ENCODE results near the gene FSTL4. TPM values are rescaled to one million over a fixed set of nuclear protein-coding genes. Genes with fewer than 3 reads are reported as not detected.

FSTL4 gene
- total RNA-seq, 1 donor from 2014 or later: 0.07 TPM

DNA sequence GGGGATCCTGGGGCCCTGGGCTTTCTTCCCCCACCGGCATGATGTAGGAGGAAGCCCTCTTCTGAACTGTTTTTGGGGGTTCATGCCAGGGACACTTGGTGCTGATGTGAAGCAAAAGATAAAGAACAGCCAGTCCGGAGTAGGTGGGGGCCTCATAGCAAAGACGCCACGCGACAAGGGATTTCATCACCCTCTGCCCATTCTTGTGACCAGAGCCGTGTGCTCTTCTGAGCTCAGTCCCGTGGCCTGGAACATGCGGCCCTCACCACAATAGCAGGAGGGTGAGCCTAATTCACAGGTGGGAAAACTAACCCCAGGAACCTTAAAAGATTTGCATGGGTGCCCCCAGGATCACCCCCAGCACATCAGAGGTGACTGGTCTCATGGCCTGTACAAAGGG is 334.6 kb downstream of the FSTL4 start:
- no peak overlapping the region for H3K4me3 Mint-ChIP-seq (ENCODE audit: unreplicated experiment)
- no peaks in the 10 kb centered on the region for H3K36me3 Mint-ChIP-seq (ENCODE audit: low read depth)
- H3K9me3 Mint-ChIP-seq (ENCODE audit: low read depth): no peaks in the 10 kb centered on the region
- TF ChIP-seq, protein P1, sequence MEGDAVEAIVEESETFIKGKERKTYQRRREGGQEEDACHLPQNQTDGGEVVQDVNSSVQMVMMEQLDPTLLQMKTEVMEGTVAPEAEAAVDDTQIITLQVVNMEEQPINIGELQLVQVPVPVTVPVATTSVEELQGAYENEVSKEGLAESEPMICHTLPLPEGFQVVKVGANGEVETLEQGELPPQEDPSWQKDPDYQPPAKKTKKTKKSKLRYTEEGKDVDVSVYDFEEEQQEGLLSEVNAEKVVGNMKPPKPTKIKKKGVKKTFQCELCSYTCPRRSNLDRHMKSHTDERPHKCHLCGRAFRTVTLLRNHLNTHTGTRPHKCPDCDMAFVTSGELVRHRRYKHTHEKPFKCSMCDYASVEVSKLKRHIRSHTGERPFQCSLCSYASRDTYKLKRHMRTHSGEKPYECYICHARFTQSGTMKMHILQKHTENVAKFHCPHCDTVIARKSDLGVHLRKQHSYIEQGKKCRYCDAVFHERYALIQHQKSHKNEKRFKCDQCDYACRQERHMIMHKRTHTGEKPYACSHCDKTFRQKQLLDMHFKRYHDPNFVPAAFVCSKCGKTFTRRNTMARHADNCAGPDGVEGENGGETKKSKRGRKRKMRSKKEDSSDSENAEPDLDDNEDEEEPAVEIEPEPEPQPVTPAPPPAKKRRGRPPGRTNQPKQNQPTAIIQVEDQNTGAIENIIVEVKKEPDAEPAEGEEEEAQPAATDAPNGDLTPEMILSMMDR (IDR thresholded peaks at IDR 0.05): no peak
- peaks cover 4% of the 10 kb centered on the region for H3K4me1 Mint-ChIP-seq (ENCODE audit: low read depth)
- H3K27ac Mint-ChIP-seq (ENCODE audit: unreplicated experiment): no peak overlapping the region
- no peak for DNase-seq (ENCODE audit: low spot score)
- H3K27me3 Mint-ChIP-seq (ENCODE audit: low read depth): no peaks in the 10 kb centered on the region

DNA sequence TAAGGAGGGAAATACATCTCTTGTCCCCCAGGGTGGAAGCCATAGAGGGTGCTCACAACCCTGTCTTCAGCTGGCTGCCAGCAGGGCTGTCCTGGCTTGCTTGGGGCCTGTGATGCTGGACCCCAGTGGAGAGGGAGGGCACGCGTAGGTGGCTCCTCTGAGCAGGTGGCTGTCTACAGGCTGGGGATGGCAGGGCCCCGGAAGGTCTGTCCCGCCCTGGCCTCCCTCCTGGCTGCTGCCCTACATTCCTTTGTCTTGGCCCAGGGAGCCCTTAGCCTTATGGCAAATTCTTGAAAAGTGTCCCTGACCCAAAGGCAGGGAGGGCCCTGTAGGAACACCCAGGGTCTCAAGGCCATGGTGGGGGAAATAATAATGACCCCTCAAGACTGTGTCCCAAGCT is 336.2 kb downstream of the FSTL4 start:
- no peaks in the 10 kb centered on the region for H3K9me3 Mint-ChIP-seq (ENCODE audit: low read depth)
- H3K27ac Mint-ChIP-seq (ENCODE audit: unreplicated experiment): no peak overlapping the region
- peaks cover 4% of the 10 kb centered on the region for H3K4me1 Mint-ChIP-seq (ENCODE audit: low read depth)
- DNase-seq (ENCODE audit: low spot score): no peak
- TF ChIP-seq, protein P1 (IDR thresholded peaks at IDR 0.05): no peak
- H3K27me3 Mint-ChIP-seq (ENCODE audit: low read depth): no peaks in the 10 kb centered on the region
- H3K4me3 Mint-ChIP-seq (ENCODE audit: unreplicated experiment): no peak overlapping the region
- no peaks in the 10 kb centered on the region for H3K36me3 Mint-ChIP-seq (ENCODE audit: low read depth)

DNA sequence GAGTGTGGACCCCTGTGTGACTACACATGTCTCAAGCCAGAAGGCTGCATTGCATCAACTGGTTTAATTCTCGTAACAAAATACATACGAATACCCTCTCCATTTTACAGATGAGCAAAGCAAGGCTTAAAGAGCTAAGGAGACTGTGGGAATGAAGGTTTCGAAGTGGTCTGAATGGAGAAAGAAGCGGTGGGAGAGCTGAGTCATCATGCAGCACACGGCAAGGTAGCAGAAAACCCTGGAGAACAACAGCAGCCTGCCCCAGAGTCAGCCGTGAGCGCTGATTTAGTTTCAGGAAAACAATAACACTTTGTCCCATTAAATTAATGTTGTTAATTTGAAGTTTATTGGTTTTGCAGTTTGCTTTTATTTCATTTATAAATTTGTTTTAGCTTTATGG is 336.7 kb downstream of the FSTL4 start:
- no peak overlapping the region for H3K27ac Mint-ChIP-seq (ENCODE audit: unreplicated experiment)
- TF ChIP-seq, protein P1 (IDR thresholded peaks at IDR 0.05): no peak
- H3K4me1 Mint-ChIP-seq (ENCODE audit: low read depth): peaks cover 4% of the 10 kb centered on the region
- H3K4me3 Mint-ChIP-seq (ENCODE audit: unreplicated experiment): no peak overlapping the region
- H3K9me3 Mint-ChIP-seq (ENCODE audit: low read depth): no peaks in the 10 kb centered on the region
- H3K27me3 Mint-ChIP-seq (ENCODE audit: low read depth): no peaks in the 10 kb centered on the region
- no peak for DNase-seq (ENCODE audit: low spot score)
- H3K36me3 Mint-ChIP-seq (ENCODE audit: low read depth): no peaks in the 10 kb centered on the region

GRCh38 chr5:133274597-133274935 is 337.8 kb downstream of the FSTL4 start:
- no peak overlapping the region for H3K27ac Mint-ChIP-seq (ENCODE audit: unreplicated experiment)
- H3K27me3 Mint-ChIP-seq (ENCODE audit: low read depth): no peaks in the 10 kb centered on the region
- DNase-seq (ENCODE audit: low spot score): no peak
- TF ChIP-seq, protein P1 (IDR thresholded peaks at IDR 0.05): no peak
- no peaks in the 10 kb centered on the region for H3K36me3 Mint-ChIP-seq (ENCODE audit: low read depth)
- H3K4me3 Mint-ChIP-seq (ENCODE audit: unreplicated experiment): no peak overlapping the region
- H3K9me3 Mint-ChIP-seq (ENCODE audit: low read depth): no peaks in the 10 kb centered on the region
- peaks cover 4% of the 10 kb centered on the region for H3K4me1 Mint-ChIP-seq (ENCODE audit: low read depth)

- DNase-seq (ENCODE audit: low spot score): no peak
- TF ChIP-seq, protein P1 (IDR thresholded peaks at IDR 0.05): no peak
- Mint-ChIP-seq H3K36me3 (ENCODE audit: low read depth) (no peaks in the 10 kb centered on the region), H3K4me3 (ENCODE audit: unreplicated experiment) (no peak overlapping the region), H3K4me1 (ENCODE audit: low read depth) (peaks cover 4% of the 10 kb centered on the region), H3K27me3 (ENCODE audit: low read depth) (no peaks in the 10 kb centered on the region), H3K27ac (ENCODE audit: unreplicated experiment) (no peak overlapping the region), H3K9me3 (ENCODE audit: low read depth) (no peaks in the 10 kb centered on the region)
These were observed 338.4 kb downstream of the FSTL4 start for GRCh38 chr5:133273661-133274596.
